ENCODE results near the gene F8.

GRCh38 chrX:154812341-154813101, 210.0 kb downstream of the F8 start:
- no peak for TF ChIP-seq EZH2 (IDR thresholded peaks at IDR 0.05; ENCODE audit: borderline replicate concordance, insufficient read depth, low read length, poor library complexity, severe bottlenecking)
- TF ChIP-seq, protein P1, sequence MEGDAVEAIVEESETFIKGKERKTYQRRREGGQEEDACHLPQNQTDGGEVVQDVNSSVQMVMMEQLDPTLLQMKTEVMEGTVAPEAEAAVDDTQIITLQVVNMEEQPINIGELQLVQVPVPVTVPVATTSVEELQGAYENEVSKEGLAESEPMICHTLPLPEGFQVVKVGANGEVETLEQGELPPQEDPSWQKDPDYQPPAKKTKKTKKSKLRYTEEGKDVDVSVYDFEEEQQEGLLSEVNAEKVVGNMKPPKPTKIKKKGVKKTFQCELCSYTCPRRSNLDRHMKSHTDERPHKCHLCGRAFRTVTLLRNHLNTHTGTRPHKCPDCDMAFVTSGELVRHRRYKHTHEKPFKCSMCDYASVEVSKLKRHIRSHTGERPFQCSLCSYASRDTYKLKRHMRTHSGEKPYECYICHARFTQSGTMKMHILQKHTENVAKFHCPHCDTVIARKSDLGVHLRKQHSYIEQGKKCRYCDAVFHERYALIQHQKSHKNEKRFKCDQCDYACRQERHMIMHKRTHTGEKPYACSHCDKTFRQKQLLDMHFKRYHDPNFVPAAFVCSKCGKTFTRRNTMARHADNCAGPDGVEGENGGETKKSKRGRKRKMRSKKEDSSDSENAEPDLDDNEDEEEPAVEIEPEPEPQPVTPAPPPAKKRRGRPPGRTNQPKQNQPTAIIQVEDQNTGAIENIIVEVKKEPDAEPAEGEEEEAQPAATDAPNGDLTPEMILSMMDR (IDR thresholded peaks at IDR 0.05; ENCODE audit: poor library complexity, severe bottlenecking), result no peak
- no peak for TF ChIP-seq MXI1 (conservative IDR thresholded peaks at IDR 0.05; ENCODE audit: poor library complexity, severe bottlenecking)
- no peak for TF ChIP-seq RAD21 (conservative IDR thresholded peaks at IDR 0.05)
- no peak for TF ChIP-seq REST (IDR thresholded peaks at IDR 0.05; ENCODE audit: borderline replicate concordance)
- no peak for TF ChIP-seq EP300 (conservative IDR thresholded peaks at IDR 0.05; ENCODE audit: poor library complexity, severe bottlenecking)
- TF ChIP-seq TAF1 (IDR thresholded peaks at IDR 0.05; ENCODE audit: low read depth), result no peak
- TF ChIP-seq POLR2AphosphoS5 (IDR thresholded peaks at IDR 0.05), result no peak
- no peak for TF ChIP-seq SMC3 (conservative IDR thresholded peaks at IDR 0.05; ENCODE audit: poor library complexity)
